Large intestine (tissue), 3 donors: ENCODE measurements around the gene USP47. TPM values are rescaled to one million over a fixed set of nuclear protein-coding genes. Genes with fewer than 3 reads are reported as not detected.

Experiments used
- DNase-seq, 2 donors: peaks; one replicate each; pipeline versions ENCODE4 v3.0.0 to v3.0.0-alpha.2; 2013
- H3K27ac ChIP-seq: one replicate; pipeline ENCODE4 v1.5.1; 2013; ENCODE audit warnings: low read length
- H3K27me3 ChIP-seq: 2 replicates; pipeline ENCODE4 v1.6.1; 2013; ENCODE audit warnings: low read length; ENCODE audit not compliant: control insufficient read depth, insufficient read depth
- H3K36me3 ChIP-seq: 2 replicates; pipeline ENCODE4 v1.6.1; 2013; ENCODE audit warnings: low read length; ENCODE audit not compliant: control insufficient read depth, insufficient read depth
- H3K4me1 ChIP-seq: one replicate; pipeline ENCODE4 v1.6.1; 2013; ENCODE audit warnings: low read length; ENCODE audit not compliant: control insufficient read depth, insufficient read depth
- H3K4me3 ChIP-seq: one replicate; pipeline ENCODE4 v1.5.1; 2013; ENCODE audit warnings: low read length
- H3K9me3 ChIP-seq: one replicate; pipeline ENCODE4 v1.6.1; 2013; ENCODE audit warnings: mild to moderate bottlenecking, low read depth, low read length, moderate library complexity; ENCODE audit not compliant: control insufficient read depth
- WGBS: methylation state at CpG from one replicate; pipeline ENCODE4 v1.1.5; 2013; ENCODE audit warnings: low lambda C conversion rate; ENCODE audit not compliant: insufficient coverage; 5-methylcytosine and 5-hydroxymethylcytosine counted together
- polyA plus RNA-seq: library from polyadenylated mRNA; unstranded; fragments of 120-200 nt; gene quantifications from one replicate; pipeline ENCODE4 v1.2.1, GENCODE V29; 2013

Gene USP47
- polyA plus RNA-seq, 1 donor: 64.1 TPM

GRCh38 chr11:11845551-11845950 lies 3.8 kb downstream of the USP47 start:
- Histone ChIP-seq H3K4me1 (peaks cover 14% of the 10 kb centered on the region), H3K4me3 (no peak overlapping the region), H3K27ac (no peak overlapping the region), H3K36me3 (no peaks in the 10 kb centered on the region), H3K9me3 (no peaks in the 10 kb centered on the region), H3K27me3 (no peaks in the 10 kb centered on the region)
- WGBS: no CpG with 5 or more reads among the region's 1 CpG
- no peak for DNase-seq

GRCh38 chr11:11847082-11847481 lies 5.3 kb downstream of the USP47 start:
- Histone ChIP-seq H3K4me1 (peaks cover 14% of the 10 kb centered on the region), H3K4me3 (no peak overlapping the region), H3K36me3 (no peaks in the 10 kb centered on the region), H3K9me3 (no peaks in the 10 kb centered on the region), H3K27me3 (no peaks in the 10 kb centered on the region), H3K27ac (no peak overlapping the region)
- 100% methylated on average over 1 of the region's 2 CpGs for WGBS
- DNase-seq: no peak

- Histone ChIP-seq H3K9me3 (no peaks in the 10 kb centered on the region), H3K27ac (no peak overlapping the region), H3K36me3 (no peaks in the 10 kb centered on the region), H3K27me3 (no peaks in the 10 kb centered on the region), H3K4me1 (peaks cover 14% of the 10 kb centered on the region), H3K4me3 (no peak overlapping the region)
- DNase-seq: peak; percentile 41 to 55
- WGBS: 20% methylated on average over 1 of the region's 7 CpGs
Measured at GRCh38 chr11:11848891-11849746, 7.3 kb downstream of the USP47 start.

- Histone ChIP-seq H3K4me3 (no peak overlapping the region), H3K4me1 (peaks cover 4% of the 10 kb centered on the region), H3K36me3 (no peaks in the 10 kb centered on the region), H3K27ac (no peak overlapping the region), H3K9me3 (no peaks in the 10 kb centered on the region), H3K27me3 (no peaks in the 10 kb centered on the region)
- WGBS: no CpG with 5 or more reads among the region's 3 CpGs
- no peak for DNase-seq
Measured at GRCh38 chr11:11850668-11851067, 8.9 kb downstream of the USP47 start.

GRCh38 chr11:11856638-11857037 lies 14.9 kb downstream of the USP47 start:
- Histone ChIP-seq H3K4me3 (no peak overlapping the region), H3K9me3 (no peaks in the 10 kb centered on the region), H3K27me3 (no peaks in the 10 kb centered on the region), H3K27ac (no peak overlapping the region), H3K4me1 (no peaks in the 10 kb centered on the region), H3K36me3 (no peaks in the 10 kb centered on the region)
- DNase-seq: no peak
- WGBS: no CpG with 5 or more reads among the region's 1 CpG

GRCh38 chr11:11857769-11858168 lies 16.0 kb downstream of the USP47 start:
- Histone ChIP-seq H3K27me3 (no peaks in the 10 kb centered on the region), H3K27ac (no peak overlapping the region), H3K36me3 (no peaks in the 10 kb centered on the region), H3K4me1 (no peaks in the 10 kb centered on the region), H3K4me3 (no peak overlapping the region), H3K9me3 (no peaks in the 10 kb centered on the region)
- DNase-seq: no peak
- WGBS: 81% methylated on average over 2 of the region's 5 CpGs

GRCh38 chr11:11858676-11859075 lies 16.9 kb downstream of the USP47 start:
- no CpG with 5 or more reads among the region's 1 CpG for WGBS
- DNase-seq: no peak
- H3K27ac ChIP-seq: no peak overlapping the region
- H3K27me3 ChIP-seq: no peaks in the 10 kb centered on the region
- H3K36me3 ChIP-seq: no peaks in the 10 kb centered on the region
- no peak overlapping the region for H3K4me3 ChIP-seq
- H3K4me1 ChIP-seq: no peaks in the 10 kb centered on the region
- H3K9me3 ChIP-seq: no peaks in the 10 kb centered on the region

- Histone ChIP-seq H3K27me3 (no peaks in the 10 kb centered on the region), H3K9me3 (no peaks in the 10 kb centered on the region), H3K27ac (no peak overlapping the region), H3K4me1 (no peaks in the 10 kb centered on the region), H3K36me3 (no peaks in the 10 kb centered on the region), H3K4me3 (no peak overlapping the region)
- WGBS: 60% methylated on average over 3 of the region's 12 CpGs
- DNase-seq: no peak
Measured at GRCh38 chr11:11860103-11860979, 18.6 kb downstream of the USP47 start.

- H3K4me1 ChIP-seq: no peaks in the 10 kb centered on the region
- DNase-seq: no peak
Measured at GRCh38 chr11:11862999-11863398, 21.2 kb downstream of the USP47 start.

GRCh38 chr11:11864332-11864731 lies 22.6 kb downstream of the USP47 start:
- H3K36me3 ChIP-seq: no peaks in the 10 kb centered on the region
- H3K9me3 ChIP-seq: peaks cover 10% of the 10 kb centered on the region
- H3K4me3 ChIP-seq: no peak overlapping the region
- DNase-seq: no peak
- H3K27me3 ChIP-seq: no peaks in the 10 kb centered on the region
- no peaks in the 10 kb centered on the region for H3K4me1 ChIP-seq
- WGBS: 100% methylated on average over 1 of the region's 3 CpGs
- no peak overlapping the region for H3K27ac ChIP-seq

More at GRCh38 chr11:11862999-11863398, 21.2 kb downstream of the USP47 start:
- Histone ChIP-seq H3K36me3 (no peaks in the 10 kb centered on the region), H3K4me3 (no peak overlapping the region), H3K9me3 (peaks cover 10% of the 10 kb centered on the region), H3K27me3 (no peaks in the 10 kb centered on the region), H3K27ac (no peak overlapping the region)
- 95% methylated on average over 2 of the region's 2 CpGs for WGBS
